GM19463 (cell line): ENCODE data around the gene KDELR3.

ENCODE experiments used
- ATAC-seq: cut with Tn5 transposase; IDR thresholded peaks from one replicate; pipeline ENCODE4 v1.9.1; 2021; ENCODE audit warnings: mild to moderate bottlenecking, moderate library complexity; ENCODE audit not compliant: unreplicated experiment

Gene KDELR3

DNA sequence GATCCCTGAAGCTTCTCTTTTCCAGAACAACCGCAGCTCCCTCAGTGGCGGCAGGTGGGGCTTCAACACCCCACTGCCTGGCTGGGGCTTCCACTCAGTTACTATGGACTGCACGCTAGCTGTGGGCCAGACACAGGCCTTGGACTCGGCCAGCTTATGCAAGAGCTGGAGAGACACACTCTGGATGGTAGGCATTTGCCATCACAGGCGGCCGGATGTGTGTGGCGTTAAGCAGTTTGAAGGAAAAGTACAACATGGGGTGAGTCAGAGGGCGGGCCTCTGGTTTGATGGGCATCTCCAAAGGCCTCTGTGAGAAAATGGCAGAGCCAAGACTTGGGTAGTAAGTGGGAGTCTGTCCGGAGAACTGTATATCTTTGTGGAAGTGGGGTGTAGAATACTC is 30.5 kb upstream of the KDELR3 start:
- no peak for ATAC-seq

DNA sequence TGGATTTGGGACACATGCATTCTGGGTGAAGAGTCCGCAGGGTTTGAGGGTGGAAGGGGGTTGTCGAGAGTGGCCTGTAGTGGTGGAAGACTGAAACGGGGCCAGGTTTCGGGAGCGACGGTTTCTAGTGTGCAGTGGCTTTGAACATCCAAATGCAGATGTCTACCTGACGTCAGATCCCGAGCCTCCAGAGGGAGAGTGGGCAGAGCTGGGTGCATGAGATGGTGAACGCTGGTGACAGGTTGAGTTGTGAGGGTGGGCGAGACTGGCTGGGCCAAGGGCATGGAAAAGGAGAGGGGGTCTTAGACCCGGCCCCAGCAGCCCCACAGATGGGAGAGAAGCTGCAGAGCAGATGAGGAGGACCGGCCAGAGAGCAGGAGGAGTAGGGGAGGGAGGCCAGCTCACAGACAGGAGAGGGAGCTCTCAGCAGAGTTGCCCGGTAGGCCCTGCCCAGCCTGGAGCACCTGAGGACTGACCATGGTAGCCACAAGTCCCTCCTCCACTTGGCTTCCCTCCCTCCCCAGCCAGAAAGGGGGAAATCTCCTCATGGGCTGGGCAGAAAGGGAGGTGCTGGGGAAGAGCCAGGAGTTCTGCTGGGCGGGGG is 27.0 kb upstream of the KDELR3 start:
- no peak for ATAC-seq

DNA sequence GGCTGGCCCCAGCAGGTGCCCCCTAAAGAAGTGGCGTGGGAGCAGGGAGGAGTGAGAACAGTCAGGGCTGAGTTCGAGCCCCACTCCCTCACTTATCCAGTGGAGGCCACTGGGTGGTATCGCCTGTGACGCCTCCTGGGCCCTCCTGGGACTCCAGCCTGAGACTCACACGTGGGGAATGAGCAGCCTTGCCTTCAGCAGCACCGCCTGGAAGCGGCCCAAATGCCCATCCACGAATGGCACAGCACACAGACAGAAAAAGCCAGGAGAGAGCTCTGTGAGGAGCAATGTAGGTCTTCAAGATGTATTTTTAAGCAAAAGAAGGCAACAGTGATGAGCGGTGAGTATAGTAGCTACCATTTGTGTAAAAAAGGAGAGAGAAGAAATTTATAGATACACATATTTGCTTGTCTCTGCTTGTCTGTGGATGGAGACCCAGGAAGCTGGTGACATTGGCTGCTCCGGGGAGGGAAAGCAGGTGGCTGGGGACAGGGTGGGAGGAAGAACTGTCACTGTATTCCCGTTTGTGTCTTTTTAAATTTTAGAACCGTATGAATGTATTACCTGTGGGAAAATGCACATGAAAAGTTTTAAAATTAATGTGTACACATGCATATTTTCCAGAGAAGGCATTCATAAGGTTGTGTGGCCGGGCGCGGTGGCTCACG is 26.1 kb upstream of the KDELR3 start:
- ATAC-seq, result no peak

DNA sequence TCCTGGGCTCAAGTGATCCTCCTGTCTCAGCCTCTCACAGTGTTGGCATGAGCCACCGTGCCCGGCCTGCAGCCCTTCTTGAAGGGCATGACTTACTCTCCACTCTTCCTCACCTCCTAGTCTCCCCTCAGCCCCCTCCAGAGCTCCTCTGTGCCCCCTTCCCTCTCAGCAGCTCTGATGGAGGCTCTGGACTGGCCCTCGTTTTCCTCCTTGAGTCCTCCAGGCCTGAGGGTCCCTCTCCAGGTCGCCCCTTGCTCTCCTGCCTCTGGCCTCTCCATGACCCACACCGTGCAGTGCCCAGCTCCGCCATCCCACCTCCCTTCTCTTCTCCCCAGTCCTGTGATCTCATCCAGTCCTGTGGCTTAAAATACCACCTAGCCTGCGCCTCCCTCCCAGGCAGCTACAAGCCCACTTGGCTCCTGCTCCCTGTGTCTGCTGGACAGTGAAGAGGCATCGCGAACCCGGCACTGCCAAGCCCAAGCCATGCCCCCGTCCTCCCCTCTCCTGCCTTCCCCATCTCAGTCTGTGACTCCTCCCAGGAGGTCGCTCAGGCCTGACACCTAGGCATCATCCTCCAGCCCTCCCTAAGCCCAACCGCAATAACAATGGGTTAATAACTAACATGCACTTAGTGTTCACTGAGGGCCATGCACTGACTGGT is 24.8 kb upstream of the KDELR3 start:
- no peak for ATAC-seq

- no peak for ATAC-seq
These were observed 24.0 kb upstream of the KDELR3 start for GRCh38 chr22:38443628-38444521.

- ATAC-seq, result no peak
These were observed 23.1 kb upstream of the KDELR3 start for GRCh38 chr22:38444783-38445182.

DNA sequence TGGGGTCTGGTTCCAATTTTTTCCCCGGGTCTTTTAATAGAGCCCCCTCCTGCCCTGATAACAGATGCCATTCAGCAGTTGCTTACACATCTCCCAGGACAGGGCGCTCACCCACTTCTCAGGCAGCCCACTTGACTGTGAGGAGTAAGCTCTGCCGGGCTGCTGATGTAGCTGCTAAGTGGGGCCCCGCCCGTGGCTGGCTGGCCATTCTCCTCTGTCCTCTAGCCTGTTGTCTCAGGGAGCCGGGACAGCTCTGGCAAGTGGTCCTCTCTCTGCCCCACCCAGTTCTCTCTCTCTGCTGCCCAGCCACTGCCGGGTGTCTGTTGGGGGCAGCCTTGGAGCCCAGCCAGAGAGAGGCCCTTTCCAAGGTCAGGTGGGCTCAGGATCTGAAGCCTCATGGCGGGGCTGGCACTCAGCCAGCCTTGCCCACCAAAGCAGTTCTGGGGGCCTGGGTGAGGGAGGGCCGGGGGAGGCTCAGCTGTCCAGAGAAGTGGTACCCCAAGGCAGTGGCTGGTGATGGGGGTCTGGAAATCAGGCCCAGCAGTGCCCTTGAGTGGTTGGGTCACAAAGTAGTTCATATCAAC is 21.8 kb upstream of the KDELR3 start:
- no peak for ATAC-seq

- no peak for ATAC-seq
These were observed 18.8 kb upstream of the KDELR3 start for GRCh38 chr22:38448945-38449745.

- no peak for ATAC-seq
These were observed 18.1 kb upstream of the KDELR3 start for GRCh38 chr22:38449776-38450175.

DNA sequence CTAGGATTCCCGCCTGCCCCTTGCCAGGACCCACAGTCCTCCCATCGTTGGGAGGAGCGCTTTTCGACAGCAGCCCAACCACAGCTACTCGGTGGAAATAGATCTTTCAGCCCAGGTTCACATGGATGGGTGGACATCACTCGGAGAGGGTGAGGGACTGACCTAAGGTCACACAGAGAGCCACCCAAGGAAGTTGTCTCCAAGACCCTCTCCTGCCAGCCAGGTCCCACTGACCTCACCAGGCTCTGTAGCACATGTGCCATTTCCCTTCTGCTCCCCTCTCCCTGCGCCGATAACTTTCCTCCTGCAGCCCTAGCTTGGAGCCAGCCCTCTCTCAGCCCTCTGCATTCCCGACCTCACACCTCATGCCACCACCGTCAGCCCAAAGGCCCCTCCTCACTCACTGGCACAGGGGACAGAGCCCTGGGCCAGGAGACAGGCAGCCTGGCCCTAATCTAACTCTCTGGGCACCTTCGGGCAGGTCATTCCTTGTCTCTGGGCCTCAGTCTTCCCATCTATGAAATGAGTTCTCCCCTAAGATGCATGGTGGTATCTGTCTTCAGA is 17.6 kb upstream of the KDELR3 start:
- no peak for ATAC-seq

GRCh38 chr22:38451404-38451803 is 16.5 kb upstream of the KDELR3 start:
- ATAC-seq, result no peak

GRCh38 chr22:38451864-38452263 is 16.0 kb upstream of the KDELR3 start:
- ATAC-seq, result no peak

DNA sequence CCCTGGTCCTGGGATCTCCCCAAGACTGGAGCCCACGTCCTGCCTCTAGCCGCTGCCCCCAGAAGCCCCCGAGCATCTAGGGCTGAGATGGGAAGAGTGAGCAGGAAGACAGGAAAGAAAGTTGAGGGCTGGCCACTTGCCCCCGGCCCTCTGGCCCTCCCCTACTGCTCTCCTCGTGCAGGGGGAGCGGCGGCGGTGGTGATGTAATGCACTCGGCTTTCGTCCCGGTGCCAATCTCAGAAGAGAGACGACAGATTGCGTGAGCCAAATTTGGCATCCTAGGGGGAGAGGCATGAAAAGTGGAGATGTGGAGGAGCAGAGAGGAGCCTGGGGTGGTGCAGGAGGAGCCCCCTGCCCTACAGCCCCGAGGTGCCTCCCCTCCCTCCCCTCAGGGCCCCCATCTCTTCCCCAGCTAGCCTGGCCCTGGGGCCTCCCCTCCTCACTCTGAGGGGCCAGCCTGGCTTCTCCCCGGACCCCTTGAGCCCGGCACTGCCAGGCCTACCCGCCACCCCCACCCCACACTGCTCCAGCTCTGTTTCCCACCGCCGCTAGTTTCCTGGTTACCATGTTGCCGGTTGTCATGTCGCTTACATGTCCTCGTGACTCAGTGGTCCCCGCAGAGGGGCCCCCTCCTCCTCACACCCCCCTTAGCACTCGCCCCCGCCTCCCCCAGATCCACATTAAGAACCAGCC is 15.4 kb upstream of the KDELR3 start:
- no peak for ATAC-seq

DNA sequence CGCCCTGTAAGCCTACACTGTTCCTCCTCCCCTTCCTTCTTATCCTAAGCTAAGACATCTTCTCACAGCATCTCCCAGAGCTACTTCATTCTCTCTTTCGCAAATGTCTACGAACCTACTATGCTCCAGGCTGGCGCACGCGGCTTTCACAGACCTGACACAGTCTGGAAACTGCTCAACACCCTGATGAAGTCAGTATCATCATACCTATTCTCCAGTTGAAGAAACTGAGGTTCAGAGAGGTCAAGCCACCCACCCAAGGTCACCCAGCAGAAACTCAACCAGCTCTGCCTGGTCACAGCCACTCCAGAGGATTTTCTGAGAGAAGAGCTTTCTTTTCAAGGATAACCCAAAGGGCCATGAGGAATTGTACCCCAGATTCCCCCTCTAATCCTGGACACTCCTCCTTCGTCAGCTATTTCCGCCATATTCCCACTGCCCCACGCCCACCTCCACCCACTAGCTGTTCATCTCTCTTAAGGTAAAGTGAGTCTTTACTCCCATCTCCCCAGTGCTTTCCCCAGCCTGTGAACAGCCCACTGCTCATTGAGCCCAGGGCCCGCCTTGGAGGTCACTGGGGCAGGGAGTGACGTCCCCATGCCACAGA is 14.7 kb upstream of the KDELR3 start:
- no peak for ATAC-seq

- no peak for ATAC-seq
These were observed 13.9 kb upstream of the KDELR3 start for GRCh38 chr22:38453996-38454352.

- ATAC-seq, result no peak
These were observed 13.4 kb upstream of the KDELR3 start for GRCh38 chr22:38454353-38455075.

GRCh38 chr22:38455076-38455529 is 12.8 kb upstream of the KDELR3 start, which contains the start of gene KCNJ4:
Gene KCNJ4, minus strand, starts transcription at chr22:38455199. Its CDS starts 27,067 bp downstream, at chr22:38428132.
- no peak for ATAC-seq
